Esophagus (tissue), 2 donors: Measurements from ENCODE around the gene LGALS3BP. TPM values are rescaled to one million over a fixed set of nuclear protein-coding genes. Genes with fewer than 3 reads are reported as not detected.
"Not testable (repeated sequence)": the region's sequence is repeated elsewhere in the genome, so short reads cannot be mapped to it uniquely, and the experiment has no call there.

Experiments
- H3K27ac ChIP-seq, 2 donors: one replicate each; pipeline ENCODE4 v1.5.1; 2013; ENCODE audit warnings: low read depth in 2 of 2, mild to moderate bottlenecking in 2 of 2, inconsistent platforms in 1 of 2, low read length in 1 of 2, moderate library complexity in 1 of 2
- H3K27me3 ChIP-seq, 2 donors: one replicate each; pipeline ENCODE4 v1.6.1; 2013; ENCODE audit warnings: low read length in 2 of 2, control low read depth in 1 of 2, mild to moderate bottlenecking in 1 of 2; ENCODE audit not compliant: insufficient read depth in 2 of 2, control insufficient read depth in 1 of 2
- H3K36me3 ChIP-seq, 2 donors: one replicate each; pipeline ENCODE4 v1.6.1; 2013; ENCODE audit warnings: low read length in 1 of 2; ENCODE audit not compliant: control insufficient read depth in 2 of 2, insufficient read depth in 2 of 2
- H3K4me1 ChIP-seq, 2 donors: one replicate each; pipeline ENCODE4 v1.6.1; 2013; ENCODE audit warnings: low read length in 1 of 2; ENCODE audit not compliant: control insufficient read depth in 2 of 2, insufficient read depth in 2 of 2
- H3K4me3 ChIP-seq, 2 donors: one replicate each; pipeline ENCODE4 v1.5.1; 2013; ENCODE audit warnings: low read length in 2 of 2, mild to moderate bottlenecking in 2 of 2, low read depth in 1 of 2, moderate library complexity in 1 of 2
- H3K9me3 ChIP-seq, 2 donors: one replicate each; pipeline ENCODE4 v1.6.1; 2013; ENCODE audit warnings: mild to moderate bottlenecking in 2 of 2, low read depth in 1 of 2, low read length in 1 of 2, moderate library complexity in 1 of 2; ENCODE audit not compliant: control insufficient read depth in 2 of 2, insufficient read depth in 1 of 2
- WGBS, 2 donors: extraction: QIAGEN DNeasy Blood & Tissue Kit; methylation state at CpG; one replicate each; pipeline ENCODE4 v1.1.7; 2013; 5-methylcytosine and 5-hydroxymethylcytosine counted together
- polyA plus RNA-seq, 2 donors: library from polyadenylated mRNA; stranded (reverse); fragments of 200-250 nt; gene quantifications; one replicate each; pipeline ENCODE4 v1.2.3, GENCODE V29; 2013
- donor health status: healthy with polysubstance abuse.
- donor health status: Bipolar disorder and iron deficiency.

Gene LGALS3BP
- polyA plus RNA-seq, 2 donors = 85.1 to 103 TPM

DNA sequence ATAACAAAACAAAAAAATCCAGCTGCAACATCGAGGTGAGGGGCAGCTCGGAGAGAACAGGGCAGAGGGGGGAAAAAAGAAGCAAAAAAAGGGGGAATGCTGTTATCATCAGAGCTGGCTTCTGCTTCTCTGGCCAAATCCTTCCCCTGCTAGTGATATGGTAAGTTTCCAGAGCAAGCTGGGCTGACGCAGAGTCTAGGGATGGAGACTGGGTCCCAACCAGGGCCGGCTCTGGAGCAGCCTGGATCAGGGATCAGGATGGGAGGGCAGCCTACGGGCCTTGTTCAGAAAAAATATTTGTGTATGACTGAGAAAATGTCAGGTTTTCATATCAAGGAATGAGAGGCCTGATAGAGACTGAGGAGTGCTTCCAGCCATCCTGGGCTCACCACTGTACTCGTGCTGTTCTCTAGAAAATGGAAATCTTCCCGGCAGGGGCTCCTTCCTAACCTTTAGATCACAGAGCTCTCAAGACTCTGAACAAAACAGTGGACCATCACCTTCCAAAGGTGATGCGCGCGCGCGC is 43.5 kb upstream of the LGALS3BP start:
- no peaks in the 10 kb centered on the region for H3K9me3 ChIP-seq
- H3K27me3 ChIP-seq = no peaks in the 10 kb centered on the region
- H3K27ac ChIP-seq = no peak overlapping the region
- no peak overlapping the region for H3K4me3 ChIP-seq
- 88% methylated on average over 12 of the region's 12 CpGs for WGBS, 2 donors
- peaks cover 10 to 23% of the 10 kb centered on the region in 2 donors for H3K4me1 ChIP-seq
- no peaks in the 10 kb centered on the region for H3K36me3 ChIP-seq

- peaks cover 3 to 17% of the 10 kb centered on the region in 2 donors for H3K4me1 ChIP-seq
- peak overlapping the region in 1 of 2 donors; percentile 18 for H3K27ac ChIP-seq
- H3K4me3 ChIP-seq = no peak overlapping the region
- no peaks in the 10 kb centered on the region for H3K27me3 ChIP-seq
- no peaks in the 10 kb centered on the region for H3K9me3 ChIP-seq
- no peaks in the 10 kb centered on the region for H3K36me3 ChIP-seq
- WGBS, 2 donors = 68 to 79% methylated on average over 8 to 9 of the region's 9 CpGs
These were observed 42.8 kb upstream of the LGALS3BP start for GRCh38 chr17:79022507-79022991.

DNA sequence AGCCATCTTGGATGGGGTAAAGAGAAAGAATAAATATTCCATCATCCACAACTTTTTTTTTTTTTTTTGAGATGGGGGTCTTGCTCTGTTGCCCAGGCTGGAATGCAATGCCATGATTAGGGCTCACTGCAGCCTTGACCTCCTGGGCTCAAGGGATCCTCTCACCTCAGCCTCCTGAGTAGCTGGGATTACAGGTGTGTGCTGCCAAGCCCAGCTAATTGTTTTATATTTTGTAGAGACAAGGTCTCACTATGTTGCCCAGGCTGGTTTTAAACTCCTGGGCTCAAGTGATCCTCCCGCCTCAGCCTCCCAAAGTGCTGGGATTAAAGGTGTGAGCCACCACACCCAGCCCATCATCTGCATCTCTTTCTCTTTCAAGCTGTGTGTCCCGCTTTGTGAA is 42.2 kb upstream of the LGALS3BP start:
- not testable (repeated sequence) for H3K36me3 ChIP-seq, H3K9me3 ChIP-seq, H3K4me3 ChIP-seq, H3K27ac ChIP-seq, H3K27me3 ChIP-seq
- H3K4me1 ChIP-seq = peaks cover 0 to 10% of the 10 kb centered on the region in 2 donors
- WGBS, 2 donors = 95% methylated on average over 2 of the region's 2 CpGs

DNA sequence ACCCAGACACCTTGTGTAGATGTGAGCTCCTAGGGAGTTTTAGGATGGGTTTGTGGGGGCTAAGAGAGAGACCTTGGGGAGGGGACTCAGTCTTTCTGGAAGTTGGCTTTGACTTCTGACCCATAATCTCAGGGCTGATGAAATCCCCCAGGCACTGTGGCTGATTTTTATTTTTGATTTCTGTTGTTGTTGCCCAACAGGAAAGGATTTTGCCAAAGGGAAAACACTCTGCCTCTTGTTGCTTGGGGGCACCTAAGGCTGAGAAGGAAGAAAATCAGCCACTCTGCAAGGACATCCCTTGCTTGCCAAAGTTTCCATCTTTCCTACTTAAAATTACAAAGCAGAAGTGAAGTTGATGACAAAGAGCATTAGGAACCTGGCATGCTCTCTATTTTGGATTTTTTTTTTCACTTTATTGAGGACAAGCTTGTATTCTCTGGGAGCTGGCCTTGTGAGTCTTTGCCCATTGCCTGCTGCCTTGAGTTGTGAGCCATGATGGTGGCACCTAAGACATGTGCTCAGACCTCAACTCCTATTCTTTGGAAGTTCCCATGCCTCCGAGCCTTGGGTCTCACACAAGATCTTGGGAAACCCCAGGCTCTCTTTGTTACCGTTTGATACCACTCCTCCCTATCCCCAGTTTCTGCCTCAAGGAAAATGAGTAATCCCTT is 41.0 kb upstream of the LGALS3BP start:
- peaks cover 0 to 7% of the 10 kb centered on the region in 2 donors for H3K4me1 ChIP-seq
- no peaks in the 10 kb centered on the region for H3K36me3 ChIP-seq
- H3K9me3 ChIP-seq = no peaks in the 10 kb centered on the region
- no peak overlapping the region for H3K4me3 ChIP-seq
- WGBS, 2 donors = 36 to 47% methylated on average over 2 of the region's 2 CpGs
- no peaks in the 10 kb centered on the region for H3K27me3 ChIP-seq
- H3K27ac ChIP-seq = peak overlapping the region in 1 of 2 donors; percentile 35

DNA sequence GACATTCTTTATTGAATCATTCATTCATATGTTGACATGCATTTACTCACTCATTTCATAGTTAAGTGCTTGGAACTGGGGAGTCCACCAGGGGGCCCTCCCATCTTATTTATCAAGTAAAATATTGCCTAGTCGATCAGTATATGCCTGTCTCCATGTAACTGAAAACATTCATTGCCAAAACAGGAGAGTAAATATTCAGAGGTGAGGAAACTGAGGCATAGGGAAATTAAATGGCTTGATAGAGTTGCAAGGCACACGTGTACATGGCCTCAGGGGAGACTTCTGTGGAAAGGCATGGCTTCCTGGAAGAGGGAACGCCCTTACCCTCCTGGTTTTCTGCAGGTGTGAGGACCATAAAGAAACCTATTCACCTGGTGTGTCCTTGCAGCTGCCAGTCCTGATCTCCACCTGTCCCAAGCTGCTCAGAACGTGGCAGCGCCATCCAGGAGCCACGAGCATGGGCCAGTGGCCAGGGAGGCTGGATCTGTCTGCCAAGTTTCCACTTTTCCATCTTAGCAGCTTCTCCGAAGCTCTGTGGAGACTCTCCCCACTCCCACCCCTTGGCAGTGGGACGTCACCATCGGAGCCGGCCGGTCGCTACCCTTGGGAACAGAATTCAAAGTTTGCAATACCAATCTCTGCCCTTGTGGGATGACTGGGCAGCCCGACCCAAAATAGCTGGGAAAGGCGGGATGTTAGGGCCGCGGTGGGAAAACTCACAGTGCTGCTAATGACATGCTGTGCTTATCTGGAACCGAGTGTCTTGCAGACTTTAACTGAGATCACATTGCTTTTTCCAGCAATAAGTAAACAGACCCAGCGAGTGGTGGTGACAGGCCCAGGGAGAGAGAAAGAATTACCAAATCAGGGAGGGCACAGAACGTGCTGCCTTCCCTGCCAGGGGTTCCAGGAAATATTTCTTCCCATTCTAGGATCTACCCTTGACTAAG is 40.2 kb upstream of the LGALS3BP start:
- WGBS, 2 donors = 23% methylated on average over 19 of the region's 19 CpGs
- no peak overlapping the region for H3K4me3 ChIP-seq
- peak overlapping the region; percentile 35 to 66 for H3K27ac ChIP-seq
- H3K36me3 ChIP-seq = no peaks in the 10 kb centered on the region
- no peaks in the 10 kb centered on the region for H3K27me3 ChIP-seq
- no peaks in the 10 kb centered on the region for H3K9me3 ChIP-seq
- H3K4me1 ChIP-seq = peaks cover 0 to 7% of the 10 kb centered on the region in 2 donors

DNA sequence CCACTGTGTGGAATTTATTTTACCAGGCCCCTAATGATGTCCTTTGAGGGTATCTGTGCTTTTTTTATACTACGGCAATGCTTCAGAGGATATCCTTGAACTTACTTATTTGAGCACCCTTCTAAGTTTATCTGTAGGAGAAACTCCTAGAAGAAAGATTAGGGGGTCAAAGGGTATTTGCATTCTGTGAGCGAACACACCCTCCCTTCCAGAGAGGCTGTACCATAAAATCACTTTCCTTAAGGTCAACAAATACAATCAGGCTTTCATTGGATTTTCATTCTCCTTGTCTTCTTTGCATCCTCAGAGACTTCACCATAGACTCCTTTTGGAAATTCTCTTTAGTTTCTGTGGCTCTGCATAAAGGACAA is 39.5 kb upstream of the LGALS3BP start:
- H3K27ac ChIP-seq = no peak overlapping the region
- H3K27me3 ChIP-seq = no peaks in the 10 kb centered on the region
- WGBS, 2 donors = 76 to 82% methylated on average over 2 of the region's 2 CpGs
- H3K4me3 ChIP-seq = no peak overlapping the region
- H3K9me3 ChIP-seq = no peaks in the 10 kb centered on the region
- peaks cover 0 to 4% of the 10 kb centered on the region in 2 donors for H3K4me1 ChIP-seq
- no peaks in the 10 kb centered on the region for H3K36me3 ChIP-seq

GRCh38 chr17:79018370-79018695 is 38.6 kb upstream of the LGALS3BP start:
- no peaks in the 10 kb centered on the region for H3K36me3 ChIP-seq
- H3K9me3 ChIP-seq = no peaks in the 10 kb centered on the region
- peaks cover 0 to 2% of the 10 kb centered on the region in 2 donors for H3K4me1 ChIP-seq
- H3K27ac ChIP-seq = no peak overlapping the region
- H3K27me3 ChIP-seq = no peaks in the 10 kb centered on the region
- no peak overlapping the region for H3K4me3 ChIP-seq
- WGBS, 2 donors = 95% methylated on average over 3 of the region's 3 CpGs

- Histone ChIP-seq H3K4me1 (peaks cover 0 to 2% of the 10 kb centered on the region in 2 donors), H3K27me3 (no peaks in the 10 kb centered on the region), H3K4me3 (no peak overlapping the region), H3K9me3 (no peaks in the 10 kb centered on the region), H3K36me3 (no peaks in the 10 kb centered on the region), H3K27ac (no peak overlapping the region)
- WGBS, 2 donors = 64 to 66% methylated on average over 6 of the region's 6 CpGs
These were observed 38.0 kb upstream of the LGALS3BP start for GRCh38 chr17:79017546-79018369.

DNA sequence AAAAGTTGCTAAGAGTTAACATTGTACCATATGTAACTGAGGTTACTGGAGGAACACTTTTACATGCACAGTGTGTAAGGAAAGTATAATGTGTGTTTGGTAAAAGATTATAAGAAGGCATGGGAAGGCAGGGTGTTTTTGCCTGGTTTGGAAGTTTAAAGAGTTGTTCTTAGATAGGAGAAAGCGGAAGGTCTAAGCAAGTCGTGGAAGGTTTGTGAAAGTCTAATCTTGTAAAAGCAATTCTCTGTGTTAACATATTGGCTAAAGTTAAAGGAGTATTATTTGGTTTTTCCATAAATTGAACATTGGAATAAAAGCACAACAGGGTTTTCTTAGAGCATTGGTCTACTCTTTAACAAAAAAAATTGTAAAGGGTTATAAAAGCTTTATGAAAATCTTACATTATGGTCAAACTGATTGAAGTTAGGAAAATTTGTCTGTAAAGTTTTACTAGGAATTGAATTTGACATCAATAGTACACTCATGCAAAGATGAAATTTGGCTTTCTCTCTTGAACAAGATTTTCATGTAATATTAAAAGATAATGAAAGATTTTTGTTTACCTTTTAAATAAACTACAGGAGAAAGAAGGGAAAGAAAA is 34.5 kb upstream of the LGALS3BP start:
- 84 to 96% methylated on average over 2 of the region's 2 CpGs for WGBS, 2 donors
- Histone ChIP-seq H3K36me3 (no peaks in the 10 kb centered on the region), H3K9me3 (no peaks in the 10 kb centered on the region), H3K27me3 (no peaks in the 10 kb centered on the region), H3K4me1 (no peaks in the 10 kb centered on the region), H3K4me3 (no peak overlapping the region), H3K27ac (no peak overlapping the region)
